GM18526 (cell line): Measurements from ENCODE around the gene BTBD2.

Source experiments
- POLR2A ChIP-seq: IDR thresholded peaks from 3 replicates; pipeline ENCODE4 v1.6.1; 2011; ENCODE audit not compliant: insufficient read length; ENCODE audit errors: extremely low read depth

BTBD2 gene

DNA sequence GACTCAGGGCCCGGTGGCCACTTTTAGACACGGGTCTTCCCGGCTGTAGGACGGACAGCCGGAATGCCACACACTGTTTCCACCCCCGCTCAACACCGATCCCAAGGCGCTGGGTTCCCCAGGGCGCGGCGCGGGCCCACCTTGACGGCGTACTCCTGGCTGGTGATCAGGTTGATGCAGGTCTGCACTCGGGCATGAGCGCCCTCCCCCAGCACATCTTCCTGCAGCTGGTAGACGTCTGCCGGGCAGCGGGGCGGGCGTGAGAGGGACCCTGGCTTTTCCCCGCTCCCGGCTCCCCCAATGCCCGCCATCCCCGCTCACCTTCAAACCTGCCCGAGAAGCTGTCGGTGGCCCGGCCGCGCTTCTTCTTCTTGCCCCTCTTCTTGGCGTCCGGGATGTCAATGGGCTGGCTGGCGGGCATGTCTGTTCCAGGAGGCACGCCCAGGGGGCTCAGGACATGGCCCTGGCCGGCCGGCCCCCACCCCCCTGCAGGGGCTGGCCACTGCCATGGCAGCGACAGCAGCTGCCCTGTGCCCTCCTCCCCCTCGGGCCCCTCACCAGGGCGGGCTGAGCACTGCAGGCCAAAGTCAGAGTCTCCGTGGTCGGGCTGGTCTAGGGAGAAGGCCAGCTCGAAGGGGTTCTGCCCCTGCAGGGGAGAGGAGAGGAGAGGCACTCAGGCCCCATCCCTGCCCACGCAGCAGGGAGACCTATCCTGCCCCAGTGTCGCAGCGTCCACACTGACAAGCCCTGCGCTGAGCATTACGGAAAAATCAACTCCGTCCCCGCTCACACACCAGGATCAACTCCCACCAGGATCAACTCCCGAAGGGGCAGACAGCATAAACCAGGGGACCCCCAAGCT is 30.8 kb upstream of the BTBD2 start:
- TF ChIP-seq POLR2A: no peak

DNA sequence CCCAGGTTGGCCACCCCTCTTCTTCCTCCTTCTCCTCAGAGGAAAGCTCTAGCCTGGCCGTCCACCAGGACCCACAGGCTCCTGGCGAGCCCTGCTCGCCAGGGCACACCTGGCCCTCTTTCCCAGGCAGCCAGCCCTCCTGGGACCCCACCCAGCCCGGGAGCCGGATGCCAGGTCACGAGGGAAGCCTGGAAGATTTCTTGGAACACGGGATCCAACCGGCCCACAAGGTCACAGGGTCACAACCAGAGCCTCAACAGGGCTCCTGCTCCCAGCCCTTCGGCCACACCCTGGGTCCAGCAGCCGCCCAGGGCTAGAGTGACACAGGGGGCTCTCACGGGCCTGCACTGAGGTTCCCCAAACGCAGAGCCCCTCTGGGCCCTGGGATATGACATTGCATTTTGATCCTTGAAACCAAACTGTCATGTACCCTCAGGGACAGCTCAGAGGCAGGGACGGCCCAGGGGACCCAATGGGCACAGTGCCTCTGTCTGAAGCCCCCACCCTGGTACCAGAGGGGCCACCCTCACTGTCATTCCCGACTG is 30.1 kb upstream of the BTBD2 start:
- TF ChIP-seq POLR2A: no peak

DNA sequence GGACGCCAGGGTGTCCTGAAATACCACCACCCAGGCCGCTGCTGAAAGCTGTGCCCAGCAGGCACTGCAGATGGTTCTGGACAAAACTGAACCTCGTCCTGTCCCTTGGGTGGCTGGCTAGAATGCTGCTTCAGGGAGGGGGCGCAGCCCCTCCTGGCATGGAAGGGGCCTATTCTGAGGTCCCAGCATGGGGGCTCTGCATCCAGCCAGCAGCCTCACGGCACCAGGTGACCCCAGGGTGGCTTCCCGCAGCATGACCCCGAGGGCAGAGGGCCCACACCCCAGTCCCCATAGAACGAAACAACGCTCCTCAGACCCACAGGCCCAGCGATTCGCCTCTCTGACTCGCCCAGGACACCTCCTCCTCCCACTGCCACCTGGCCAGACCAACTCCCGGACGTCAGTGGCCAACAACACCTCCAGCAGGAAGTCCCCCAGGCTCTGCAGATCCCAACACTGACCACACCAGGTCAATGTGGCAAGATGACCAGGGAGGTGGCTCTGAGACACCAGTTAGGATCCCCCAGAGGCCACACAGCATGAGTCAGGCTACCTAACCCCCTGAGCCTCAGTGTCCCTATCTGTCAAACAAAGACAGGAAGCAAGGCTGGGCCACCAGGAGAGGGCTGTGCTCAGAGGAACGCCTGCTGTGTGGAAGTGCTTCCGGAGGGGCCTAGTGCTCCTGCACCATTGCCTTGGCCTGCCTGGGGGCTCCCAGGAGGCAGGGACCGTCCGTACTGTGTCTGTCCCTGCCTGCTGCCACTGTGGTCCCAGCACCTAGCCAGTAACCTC is 29.4 kb upstream of the BTBD2 start:
- TF ChIP-seq POLR2A: peak; percentile 19

DNA sequence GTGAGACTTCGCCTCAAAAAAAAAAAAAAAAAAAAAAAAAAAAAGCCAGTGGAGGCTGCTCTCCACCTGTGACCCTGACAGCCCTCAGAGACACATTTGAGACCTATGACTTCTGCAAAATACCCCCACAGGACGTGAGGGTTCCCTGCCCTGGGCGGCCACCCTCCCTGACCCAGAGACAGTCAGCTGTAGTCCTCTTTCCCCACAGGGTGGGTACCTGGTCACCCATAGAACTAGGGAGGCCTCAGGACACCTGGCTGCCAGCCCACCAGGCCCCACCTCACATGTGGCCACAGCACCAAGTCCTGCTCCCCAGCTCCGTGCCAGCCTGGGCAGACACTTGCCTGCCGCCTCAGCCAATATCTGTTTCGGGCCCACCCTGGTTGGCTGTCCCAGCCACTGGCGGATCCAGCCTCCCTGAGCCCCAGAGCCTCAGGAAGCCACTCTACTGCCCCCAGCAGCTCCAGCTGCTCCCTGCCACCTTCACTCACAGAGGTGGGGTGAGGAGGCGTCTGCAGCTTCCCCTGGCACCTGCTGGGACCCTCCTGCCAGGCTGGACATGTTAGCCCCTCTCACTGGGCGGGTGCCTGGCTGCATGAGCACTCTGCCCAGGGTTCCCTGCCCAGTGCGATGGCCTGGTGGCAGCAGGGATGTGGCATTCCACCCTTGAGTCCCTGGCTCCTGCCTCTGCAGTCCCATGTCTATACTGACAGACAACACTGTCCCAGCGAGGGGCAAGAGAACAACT is 28.6 kb upstream of the BTBD2 start:
- peak; percentile 21 for TF ChIP-seq POLR2A

DNA sequence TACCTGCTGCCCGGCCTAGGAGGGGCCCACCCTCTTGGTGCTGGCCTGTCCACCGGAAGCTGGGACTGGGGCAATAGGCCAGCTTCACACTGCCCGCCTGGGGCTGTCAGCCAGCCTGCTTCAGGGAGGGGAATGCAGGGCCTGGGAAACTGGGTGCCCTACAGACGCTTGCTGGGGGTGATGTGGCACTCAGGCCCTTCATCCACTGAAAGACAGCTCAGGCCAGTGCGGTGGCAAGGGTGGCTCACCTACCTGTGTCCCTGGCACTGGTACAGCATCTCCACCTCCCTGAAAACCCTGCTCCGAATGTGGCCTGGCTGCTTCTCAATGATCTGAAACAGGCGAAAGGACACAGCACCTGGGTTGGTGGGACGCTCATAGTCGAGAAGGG is 27.7 kb upstream of the BTBD2 start:
- TF ChIP-seq POLR2A: peak; percentile 28

DNA sequence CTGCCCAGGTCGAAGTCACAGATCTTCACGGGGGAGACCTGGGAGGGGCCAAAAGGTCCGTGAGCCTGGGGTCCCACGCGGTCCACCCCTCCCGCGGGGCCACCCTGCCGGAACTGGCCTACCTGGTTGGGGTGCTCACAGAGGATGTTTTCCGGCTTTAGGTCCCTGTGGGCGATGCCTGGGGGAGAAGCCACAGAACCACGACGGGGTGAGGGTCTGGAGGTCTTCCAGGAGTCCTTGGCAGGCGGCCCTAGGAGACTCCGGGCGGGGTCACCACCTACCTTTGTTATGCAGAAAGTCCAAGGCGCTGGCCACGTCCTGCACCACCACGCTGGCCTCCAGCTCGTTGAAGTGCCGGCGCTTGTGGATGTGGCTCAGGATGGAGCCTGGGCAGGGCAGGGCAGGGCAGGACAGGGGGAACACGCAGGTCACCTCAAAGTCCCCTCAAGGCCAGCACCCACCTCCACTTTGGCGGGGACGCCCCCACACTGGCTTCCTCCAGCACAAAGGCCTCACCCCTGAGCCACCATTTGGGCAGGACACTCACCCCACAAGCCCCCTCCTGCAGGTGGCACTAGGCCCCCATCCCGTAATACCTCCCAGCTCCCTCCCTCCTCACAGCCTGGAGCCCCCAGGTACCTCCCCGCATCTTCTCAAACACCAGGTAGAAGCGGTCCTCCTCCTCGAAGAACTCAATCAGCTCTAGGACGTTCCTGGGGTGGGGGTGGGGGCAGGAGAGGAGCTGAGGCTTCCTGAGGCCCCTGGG is 27.2 kb upstream of the BTBD2 start:
- TF ChIP-seq POLR2A: no peak

DNA sequence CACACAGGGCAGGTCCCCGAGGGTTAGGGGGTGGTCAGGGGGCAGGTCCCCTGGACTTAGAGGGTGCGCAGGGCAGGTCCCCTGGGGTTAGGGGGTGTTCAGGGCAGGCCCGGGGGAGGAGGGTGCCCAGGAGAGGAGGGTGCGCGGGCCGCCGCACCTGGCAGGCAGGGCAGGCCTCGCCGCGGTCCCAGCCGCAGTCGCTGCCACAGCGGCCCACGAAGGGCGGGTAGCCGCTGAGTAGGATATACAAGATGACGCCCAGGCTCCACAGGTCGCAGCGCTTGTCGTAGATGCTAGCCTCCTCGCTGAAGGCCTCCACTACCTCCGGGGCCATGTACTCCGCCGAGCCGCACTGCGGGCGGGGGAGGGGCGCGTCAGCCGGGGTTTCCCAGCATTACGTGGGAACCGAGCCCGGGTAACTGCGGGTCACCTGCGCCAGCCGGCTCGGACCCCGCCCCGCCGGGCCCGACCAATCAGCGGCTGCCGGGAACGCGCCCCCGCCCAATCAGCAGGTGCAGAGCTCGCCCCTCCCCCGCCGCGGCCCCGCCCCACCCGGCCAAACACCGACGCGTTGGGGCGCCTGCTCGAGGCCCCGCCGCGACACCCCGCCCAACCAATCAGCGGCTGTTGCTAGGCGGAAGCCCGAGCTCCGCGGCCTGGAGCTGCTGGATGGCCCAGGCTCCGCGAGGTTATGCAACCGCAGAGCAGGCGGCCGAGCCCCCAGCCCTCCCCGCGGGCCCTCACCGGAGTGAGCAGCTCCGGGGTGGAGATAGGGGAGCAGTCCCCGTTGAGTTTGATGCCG is 26.4 kb upstream of the BTBD2 start:
- peak; percentile 49 for TF ChIP-seq POLR2A

DNA sequence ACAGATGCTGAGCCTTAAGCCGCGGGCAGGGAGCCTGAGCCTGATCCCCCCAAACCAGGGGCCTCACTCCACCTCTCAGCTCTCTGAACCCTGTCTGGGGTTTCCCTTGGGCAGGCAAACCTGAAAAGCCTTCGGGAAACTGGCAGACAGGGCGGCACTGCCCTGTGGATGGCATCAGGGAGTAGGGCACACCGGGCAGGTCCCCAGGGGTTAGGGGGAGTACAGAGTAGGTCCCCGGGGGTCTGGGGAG is 25.8 kb upstream of the BTBD2 start:
- TF ChIP-seq POLR2A: no peak

DNA sequence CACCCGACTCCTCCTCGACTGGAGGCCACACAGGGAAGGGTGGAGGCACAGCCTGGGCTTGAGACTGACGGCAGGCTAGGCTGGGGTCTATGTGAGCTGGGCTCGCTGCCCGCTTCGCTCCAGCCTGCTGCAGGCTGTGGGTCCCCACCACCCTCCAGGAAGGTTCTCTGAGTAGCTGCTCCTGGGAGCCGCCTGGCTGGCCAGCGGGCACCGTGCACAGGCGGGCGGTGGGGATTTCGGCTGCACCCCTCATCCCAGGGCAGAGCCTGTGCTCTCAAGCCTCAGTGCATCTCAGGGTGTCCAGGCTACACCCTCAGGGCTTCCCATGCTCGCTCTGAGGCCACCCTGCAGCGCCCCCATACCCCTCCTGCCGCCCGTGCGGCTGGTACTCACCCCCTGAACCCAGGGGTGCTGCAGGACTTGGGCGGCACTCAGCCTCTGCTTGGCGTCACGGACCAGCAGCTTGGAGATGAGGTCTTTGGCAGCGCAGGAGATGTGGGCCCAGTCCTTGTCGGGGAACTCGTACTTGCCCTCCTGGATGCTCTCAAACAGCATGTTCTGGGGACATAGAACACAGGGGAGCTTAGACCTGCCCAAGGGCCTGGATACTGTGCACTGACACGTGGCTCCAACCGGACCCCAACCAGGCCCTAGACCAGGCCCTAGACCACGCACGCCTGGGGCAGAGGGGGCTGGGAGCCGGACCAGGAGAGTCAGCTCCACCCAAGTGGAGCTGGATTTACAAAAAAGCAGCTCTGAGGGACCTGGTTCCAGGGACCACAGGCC is 25.3 kb upstream of the BTBD2 start:
- TF ChIP-seq POLR2A: no peak

DNA sequence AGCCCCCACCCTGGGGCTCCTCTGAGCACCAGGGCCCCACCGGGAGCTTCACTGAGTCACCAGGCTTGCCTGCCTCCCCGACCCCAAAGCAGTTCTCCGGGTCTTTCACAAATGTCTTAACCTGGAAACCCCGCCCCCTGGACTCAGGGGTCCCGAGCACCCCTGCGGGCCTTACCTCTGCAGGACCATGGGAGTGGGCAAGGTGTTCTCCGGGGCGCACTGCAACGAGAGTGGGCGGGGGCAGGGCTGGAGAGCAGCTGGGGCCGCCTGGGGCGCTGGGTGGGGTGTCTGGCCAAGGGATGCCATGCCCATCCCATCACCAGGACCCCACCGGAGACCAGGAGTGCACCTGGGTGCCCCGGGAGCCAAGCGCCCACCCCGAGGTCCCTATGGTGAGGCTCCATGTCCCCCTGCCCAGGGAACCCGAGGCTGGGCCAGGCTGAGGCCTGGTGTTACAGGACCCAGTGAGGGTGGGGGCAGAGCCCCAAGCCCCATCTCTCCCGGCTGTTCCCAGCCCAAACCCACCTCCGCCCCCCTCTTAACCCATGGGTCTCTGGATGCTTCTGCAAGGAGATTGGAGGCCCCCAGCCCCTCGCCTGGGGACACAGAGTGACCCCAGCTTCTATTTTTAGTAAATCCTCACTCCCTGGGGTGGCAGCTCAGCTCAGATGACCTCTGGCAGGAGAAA is 24.6 kb upstream of the BTBD2 start:
- TF ChIP-seq POLR2A: no peak

DNA sequence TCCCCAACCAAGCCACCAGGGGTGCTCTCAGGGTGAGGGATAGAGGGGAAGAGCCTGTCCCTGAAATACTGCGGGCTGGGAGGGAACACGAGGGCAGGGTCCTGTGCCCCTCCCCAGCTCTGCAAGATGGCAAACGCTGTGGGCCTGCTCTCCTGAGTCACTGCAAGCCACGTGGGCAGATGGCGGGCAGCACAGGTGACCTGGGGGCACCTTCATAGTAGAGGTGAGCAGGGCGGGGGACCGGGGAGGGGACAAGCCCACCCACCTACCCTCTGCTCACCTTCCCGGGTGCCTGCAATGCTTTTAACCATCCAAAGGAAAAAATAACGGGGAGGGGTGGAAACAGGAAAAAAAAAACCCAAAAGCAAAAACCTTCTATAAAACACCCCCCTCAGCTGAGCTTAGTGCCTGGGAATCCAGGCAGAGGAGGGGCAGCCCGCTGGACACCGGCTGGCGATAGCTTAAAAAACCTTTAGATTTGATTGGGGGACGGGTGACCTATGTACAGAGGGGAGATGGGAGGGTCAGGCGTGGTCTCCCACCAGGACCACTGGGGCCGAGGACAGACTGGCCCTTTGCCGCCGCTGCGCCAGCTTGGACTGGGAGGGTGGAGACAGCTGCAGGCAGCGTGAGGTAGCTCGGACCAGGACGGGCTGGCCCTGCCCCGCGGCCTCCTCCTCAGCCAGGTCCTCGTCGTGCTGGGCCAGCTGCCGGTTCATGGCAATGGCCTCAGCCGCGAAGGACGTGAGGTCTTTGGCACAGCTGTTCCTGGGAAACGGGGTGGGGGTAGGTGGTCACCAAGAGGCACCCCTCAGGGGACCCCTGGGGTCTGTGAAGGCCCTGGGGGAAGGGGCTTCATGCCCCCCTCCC is 23.8 kb upstream of the BTBD2 start:
- no peak for TF ChIP-seq POLR2A
